Activated naive CD8-positive, alpha-beta T cell treated with anti-CD3 and anti-CD28 coated beads, Interleukin-2, amount 50 U/mL, for 16 hours (primary cell): Measurements from ENCODE around the gene WAPL.

Experiments
- DNase-seq: peaks from one replicate; pipeline ENCODE4 v3.0.0-alpha.2; 2020; ENCODE audit warnings: low read depth, low spot score

Gene WAPL

DNA sequence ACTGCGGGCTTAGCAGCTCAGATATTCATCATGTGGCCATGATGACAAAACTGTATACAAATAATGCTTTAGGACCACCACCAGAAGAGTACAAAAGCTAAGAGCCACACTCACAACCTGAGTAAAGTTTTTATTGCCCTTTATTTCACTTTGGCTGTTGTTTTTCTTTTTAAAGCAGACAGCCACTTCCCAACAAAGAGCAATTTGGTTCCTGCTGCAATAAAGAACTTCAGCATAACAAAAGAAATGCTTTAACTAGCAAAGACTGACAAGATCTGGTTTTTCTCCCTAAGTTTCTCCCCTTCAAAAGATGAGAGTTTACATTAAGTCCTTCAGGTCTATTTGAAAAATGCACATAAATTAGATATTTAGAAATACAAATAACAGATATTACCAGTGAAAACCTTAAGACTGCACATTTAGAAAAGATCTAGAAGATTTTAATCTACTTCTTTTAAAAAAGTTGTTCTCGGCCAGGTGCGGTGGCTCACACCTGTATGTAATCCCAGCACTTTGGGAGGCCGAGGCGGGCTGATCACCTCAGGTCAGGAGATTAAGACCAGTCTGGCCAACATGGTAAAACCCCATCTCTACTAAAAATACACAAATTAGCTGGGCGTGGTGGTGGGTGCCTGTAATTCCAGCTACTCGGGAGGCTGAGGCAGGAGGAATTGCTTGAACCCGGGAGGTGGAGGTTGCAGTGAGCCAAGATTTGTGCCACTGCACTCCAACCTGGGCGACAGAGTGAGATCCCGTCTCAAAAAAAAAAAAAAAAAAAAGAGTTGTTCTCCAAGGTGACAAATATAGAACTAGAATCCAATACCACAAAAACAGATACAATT is 59.4 kb downstream of the WAPL start:
- DNase-seq: no peak

DNA sequence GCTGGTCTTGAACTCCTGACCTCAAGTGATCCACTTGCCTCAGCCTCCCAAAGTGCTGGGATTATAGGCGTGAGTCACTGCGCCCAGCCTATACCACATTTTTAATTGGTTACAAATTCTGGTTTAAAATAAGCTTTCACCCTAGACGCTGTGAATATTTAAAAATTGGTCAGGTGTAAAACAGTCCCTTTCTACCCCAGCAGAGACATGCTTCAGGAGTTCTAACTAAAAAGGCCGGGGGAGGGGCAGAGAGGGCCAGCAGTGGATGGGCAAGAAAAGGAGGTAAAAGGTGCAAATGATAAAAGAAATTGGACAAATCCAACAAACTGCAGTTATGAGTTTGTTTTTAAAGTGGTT is 70.0 kb downstream of the WAPL start:
- DNase-seq: no peak

DNA sequence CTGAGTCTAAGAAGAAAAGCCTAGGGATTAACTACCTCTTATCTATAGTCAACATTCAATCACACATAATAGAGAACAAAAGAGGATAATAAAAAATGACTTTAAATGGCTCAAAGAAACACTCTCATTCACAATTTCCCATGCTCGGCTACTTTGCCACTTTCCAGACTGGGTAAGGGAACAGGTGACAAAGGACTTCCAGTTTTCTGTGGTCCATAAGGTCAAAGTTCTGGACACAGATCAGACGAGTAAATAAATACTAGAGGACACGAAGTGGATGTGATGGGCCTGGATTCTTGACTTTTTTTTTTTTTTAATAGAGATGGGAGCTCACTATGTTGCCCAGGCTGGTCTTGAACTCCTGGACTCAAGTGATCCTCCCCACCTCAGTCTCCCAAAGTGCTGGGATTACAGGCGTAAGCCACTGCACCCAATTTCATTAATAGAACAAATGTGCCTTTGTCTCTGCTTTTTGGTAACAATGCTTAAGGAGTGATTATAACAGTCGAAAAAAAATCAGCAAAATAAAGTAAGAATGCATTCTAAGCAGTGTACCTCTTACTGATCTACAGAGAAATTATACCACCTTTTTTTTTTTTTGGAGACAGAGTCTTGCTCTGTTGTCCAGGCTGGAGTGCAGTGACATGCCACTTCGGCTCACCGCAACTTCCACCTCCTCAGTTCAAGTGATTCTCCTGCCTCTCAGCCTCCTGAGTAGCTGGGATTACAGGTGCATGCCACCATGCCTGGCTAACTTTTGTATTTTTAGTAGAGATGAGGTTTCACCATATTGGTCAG is 70.6 kb downstream of the WAPL start:
- no peak for DNase-seq

DNA sequence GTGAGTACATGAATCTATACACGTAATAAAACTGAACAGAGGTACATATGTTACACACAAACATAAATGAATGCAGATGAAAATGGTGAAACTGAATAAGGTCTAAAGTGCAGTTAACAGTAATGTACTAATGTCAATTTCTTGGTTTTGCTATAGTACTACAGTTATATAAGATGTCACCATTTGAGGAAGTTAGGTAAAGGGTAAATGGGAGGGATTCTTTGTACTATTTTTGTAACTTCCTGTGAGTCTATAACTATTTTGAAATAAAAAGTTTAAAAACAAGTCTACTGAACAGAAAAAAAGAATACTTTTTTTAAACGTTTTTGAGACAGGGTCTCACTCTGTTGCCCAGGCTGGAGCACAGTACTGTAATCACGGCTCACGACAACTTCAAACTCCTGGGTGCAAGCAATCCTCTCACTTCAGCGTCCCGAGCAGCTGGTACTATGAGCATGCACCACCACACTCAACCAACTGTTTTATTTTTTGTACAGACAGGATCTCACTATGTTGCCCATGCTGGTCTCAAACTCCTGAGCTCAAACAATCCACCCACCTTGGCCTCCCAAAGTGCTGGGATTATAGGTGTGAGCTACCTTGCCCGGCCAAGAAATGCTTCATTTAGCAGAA is 71.5 kb downstream of the WAPL start:
- DNase-seq: no peak

DNA sequence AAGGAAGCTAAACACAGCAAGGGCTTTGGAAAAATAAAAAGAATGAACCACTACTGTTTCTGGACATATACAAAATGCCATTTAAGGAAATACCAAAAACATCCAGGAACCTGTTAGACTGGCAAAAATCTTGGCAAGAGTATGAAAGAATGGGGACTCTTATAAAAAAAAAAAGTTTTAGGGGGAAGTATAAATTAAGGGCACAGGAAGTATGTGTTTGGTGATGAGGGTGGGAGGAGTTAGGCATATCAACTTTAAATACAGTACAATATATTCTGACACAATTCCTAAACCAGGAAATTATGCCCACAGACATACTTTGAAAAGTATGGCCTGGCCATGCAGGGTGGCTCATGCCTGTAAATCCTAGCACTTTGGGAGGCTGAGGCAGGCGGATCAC is 74.2 kb downstream of the WAPL start:
- no peak for DNase-seq

DNA sequence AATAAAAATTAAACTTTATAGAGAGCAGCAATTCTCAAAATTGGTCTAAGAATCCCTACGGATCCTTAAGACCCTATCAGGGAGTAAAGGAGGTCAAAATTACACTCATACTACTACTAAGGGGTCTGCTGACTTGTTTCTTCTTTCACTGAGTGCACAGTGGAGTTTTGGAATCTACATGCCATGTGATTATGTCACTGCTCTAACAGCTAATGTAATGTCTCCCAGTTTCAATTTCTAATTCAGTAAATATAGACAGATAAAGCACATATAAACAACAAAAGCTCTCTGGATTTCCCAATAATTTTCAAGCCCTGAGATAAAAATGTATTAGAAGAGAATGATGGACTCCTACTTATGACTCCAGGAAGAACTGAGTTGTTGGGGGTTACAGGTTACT is 74.6 kb downstream of the WAPL start:
- no peak for DNase-seq

DNA sequence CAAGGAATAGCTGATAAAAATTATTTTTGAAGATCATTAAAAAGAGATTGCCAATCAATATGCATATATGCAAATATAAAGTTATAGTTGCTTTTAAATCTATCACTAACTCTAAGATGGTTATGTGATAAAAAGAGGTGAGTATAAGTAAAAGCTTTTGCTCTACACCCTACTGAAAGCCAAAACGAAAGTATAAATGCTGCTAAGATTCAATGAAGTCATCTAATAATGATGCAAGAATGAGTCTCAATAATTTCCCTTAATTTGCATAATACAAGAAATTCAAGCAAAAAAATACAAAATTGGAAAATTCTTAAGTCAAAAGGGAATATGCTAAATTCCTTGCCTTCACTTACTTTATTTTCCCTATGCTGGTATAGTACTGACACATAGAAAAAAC is 75.2 kb downstream of the WAPL start:
- DNase-seq: no peak

DNA sequence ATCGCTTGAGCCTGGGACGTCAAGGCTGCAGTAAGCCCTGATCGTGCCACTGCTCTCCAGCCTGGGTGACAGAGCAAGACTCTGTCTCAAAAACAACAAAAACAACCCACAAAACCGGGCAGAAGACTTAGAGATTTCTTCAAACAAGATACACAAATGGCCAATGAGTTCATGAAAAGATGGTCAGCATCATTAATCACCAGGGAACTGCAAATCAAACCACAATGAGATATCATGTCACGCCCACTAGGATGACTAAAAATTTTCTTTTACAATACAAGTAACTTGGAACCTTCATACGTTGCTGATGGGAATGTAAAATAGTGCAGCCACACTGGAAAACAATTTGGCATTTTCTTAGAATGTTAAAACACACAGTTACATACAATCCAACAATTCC is 77.7 kb downstream of the WAPL start:
- no peak for DNase-seq

DNA sequence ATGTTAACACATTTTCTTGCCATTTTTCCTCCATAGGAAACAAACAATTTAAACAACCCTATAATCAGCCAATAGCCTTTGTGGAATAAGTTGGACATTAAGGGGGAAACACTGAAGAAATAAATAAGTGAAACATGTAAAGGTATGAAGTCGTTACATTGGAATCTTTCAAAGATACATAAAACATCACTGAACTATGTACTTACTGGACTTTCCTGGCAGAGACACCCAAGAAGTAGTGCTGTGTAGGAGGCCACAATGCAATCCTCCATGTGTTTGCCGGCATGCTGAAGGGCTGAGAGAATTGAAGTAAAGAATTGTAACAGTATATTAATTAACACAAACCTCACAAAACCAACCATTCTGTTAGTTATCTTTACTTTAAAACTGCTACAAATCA is 78.5 kb downstream of the WAPL start:
- DNase-seq: no peak

DNA sequence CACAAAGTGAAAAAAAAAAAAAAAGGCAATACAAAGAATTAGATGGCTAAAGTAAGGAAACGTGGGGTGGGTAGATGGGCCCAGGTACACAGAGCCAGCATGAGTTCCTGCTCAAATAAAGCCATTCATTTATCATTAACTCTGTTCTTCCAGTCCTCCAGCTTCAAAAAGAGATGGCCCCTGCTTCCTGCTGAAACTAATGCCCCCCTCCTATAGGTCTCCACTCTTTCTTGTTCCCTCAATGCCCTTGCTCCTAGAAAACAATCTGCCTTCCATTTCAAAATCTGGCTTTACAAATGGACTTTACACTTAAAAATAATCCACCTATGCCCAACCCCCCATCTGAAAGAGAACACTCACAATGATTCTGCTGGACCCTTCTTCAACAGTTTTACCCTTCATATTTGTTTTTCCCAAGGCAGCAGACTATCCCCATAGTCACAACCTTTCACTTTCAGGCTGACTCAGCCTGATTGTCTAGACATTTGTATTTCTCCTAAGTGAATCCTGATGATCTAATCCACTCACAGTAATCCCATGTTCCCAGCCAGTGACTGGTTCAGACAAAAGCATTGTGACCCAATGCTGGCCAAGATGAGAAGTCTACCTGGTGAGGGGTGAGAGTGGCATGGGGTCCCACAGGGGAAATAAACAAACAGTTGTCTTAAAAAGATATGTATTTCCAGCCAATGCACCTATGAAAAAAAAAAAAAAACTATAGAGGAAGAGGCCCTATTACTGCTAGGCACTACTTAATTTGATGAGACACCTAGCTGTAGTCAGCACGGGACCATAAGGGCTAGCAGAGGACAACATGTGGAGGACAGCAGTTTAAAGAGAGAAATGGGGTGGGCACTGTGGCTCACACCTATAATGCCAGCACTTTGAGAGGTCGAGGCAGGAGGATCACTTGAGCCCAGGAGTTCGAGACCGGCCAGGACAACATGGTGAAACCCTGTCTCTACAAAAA is 80.4 kb downstream of the WAPL start:
- no peak for DNase-seq

DNA sequence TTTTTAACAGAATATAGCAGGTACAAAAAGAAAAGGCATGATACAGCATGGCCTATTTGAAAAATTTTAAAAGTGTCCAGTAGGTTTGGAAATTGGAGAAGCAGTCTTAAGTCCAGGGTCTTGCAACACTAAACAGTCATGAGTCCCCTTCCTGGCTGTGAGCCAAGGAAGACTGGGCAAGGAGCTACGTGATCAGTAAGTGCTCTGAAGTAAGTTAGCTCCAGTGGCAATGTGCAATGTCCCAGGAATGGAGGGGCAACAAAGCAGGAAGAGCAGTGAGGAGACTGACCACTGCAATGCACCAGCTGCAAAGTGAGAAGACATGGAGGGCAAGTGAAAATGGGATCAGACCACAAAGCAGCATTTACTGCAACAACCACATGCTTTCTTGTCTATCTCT is 82.0 kb downstream of the WAPL start:
- no peak for DNase-seq

DNA sequence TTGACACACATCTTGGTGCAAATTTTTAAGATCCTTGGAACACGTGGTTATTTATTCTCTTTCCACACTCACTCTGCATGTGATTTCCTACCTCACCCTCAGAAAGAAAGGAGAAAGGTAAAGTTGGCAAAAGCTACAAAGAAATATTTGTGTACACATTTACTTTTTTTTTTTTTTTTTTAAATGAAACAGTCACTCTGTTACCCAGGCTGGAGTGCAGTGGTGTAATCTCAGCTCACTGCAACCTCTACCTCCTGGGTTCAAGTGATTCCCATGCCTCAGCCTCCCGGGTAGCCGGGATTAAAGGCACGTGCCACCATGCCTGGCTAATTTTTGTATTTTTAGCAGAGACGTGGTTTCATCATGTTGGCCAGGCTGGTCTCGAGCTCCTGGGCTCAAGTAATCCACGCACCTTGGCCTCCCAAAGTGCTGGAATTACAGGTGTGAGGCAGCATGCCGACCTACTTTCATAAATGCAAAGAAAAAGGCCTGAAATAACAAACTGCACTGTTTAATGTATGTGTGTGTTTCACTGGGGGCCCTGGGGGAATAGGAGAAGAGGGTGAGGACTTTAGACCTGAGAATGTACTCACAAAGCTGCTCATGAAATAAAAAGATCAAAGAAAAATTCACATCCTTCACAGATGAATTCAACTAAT is 83.4 kb downstream of the WAPL start:
- DNase-seq: no peak

DNA sequence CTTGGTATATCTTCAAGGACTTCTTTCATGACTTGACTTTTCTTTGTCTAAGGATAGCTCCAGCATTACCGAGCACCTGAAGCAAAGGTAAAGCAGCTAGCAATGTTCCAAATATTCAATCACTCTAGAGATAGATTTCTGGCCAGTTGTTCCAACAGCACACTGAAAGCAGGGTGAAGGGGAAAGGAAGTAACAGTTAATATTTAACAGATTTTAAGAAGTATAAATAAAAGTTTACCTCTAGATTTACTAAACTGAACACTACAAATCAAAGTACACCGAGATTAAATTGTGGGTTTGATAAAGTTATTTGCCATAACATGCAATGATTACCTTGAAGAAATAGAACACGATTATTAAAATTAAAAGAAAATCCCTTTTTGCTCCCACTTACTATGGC is 84.1 kb downstream of the WAPL start:
- no peak for DNase-seq

DNA sequence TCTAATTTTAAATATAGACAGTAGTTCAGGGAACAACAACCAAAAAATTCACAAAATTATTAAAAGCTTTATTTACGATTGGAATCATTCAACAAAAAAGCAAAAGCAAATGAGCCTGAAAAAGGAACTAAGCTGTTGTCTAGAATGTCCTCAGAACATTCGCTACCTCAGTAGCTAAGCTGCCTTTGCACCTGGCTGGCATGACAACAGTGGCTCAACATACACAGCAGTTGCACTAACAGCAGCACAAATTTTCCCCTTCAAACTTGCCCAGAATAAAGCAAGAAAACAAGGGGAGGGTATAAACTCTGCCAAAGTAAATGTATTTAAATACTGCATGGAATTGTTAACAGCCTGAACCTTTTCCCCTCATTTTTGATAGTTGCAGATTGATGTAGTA is 84.6 kb downstream of the WAPL start:
- DNase-seq: no peak

DNA sequence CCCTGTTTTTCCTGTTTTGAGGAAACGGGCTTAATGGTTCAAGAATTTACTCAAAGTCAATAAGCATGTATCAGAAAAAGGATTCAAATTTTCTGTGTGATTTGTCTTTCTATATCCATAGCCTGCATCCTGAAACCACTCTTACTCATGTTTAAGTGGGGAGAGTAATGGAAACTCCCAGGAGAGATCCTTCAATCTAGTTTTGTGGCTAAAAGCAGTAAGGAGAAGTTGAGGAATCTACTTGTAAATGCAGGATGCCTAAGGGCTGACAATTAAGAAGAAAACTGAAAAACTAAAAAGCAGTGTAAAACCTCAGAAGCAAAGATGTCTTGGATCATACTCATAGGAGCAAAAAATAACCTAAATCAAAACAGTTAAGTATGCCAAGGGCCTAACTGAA is 86.9 kb downstream of the WAPL start:
- no peak for DNase-seq

DNA sequence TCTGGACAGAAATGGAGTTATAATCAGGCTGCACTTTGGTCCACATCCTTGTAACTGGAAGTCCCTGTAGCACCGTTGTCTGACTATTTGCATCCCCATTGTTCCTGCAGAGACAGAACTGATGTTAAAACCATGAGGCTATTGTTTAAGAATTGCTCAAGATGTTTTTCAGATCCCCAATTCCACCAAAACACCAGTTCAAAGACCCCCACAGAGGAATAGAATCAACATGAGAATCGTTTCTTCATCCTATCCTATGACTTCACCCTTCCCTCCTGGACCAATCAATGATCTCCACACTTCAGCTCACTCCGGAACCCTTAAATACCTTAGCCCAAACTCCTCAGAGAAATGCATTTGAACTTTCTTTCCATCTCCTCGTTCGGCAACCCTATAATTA is 97.9 kb downstream of the WAPL start:
- DNase-seq: no peak

DNA sequence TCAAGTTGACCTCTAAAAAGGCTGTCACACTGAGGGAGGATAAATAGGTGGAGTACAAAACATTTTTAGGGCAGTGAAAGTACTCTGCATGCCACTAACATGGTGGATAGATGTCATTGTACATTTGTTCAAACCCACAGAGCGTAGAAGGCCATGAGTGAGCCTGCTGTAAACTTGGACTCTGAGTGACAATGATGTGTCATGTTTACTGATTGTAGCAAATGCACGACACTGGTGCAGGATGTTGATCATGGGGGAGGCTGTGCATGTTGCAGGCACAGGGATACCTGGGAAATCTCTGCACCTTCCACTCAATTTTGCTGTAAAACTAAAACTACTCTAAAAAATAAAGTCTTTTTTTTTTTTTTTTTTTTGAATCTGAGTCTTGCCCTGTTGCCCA is 102.5 kb downstream of the WAPL start:
- DNase-seq: no peak

DNA sequence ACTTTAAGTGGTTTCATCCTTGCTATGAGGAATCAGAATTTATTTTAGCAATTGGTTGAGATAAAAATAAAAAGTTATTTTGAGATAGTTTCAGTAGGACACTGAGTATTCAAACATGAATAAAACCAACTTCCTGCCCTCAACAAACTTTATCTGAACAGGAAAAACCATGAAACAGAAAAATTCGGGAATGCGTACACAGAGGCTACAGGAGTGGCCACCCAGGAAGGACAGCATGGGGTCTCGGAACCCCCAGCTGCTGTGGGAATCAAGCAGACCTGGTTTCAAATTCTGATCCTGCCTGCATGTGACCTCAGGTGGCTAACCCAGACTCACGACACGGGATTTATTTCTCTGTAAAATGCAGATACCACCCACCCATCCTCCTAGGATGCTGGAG is 106.0 kb downstream of the WAPL start:
- DNase-seq: no peak

DNA sequence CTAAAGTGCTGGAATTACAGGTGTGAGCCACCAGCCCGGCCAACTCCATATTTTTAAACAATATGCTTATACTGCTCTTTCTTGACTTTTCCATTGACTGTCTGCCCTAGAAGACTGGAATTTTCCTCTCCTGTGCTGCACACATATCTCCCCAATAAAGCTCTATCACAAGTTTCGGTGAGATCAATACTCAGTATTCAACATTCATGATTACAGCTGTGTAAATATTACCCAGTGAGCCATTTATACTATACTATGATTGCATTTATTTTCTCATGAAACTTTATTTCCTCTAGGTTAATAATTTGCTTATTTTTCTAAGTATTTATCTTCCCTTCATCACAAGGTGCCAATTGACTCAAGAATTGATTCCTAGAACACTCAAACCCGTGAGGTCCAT is 106.5 kb downstream of the WAPL start:
- no peak for DNase-seq

DNA sequence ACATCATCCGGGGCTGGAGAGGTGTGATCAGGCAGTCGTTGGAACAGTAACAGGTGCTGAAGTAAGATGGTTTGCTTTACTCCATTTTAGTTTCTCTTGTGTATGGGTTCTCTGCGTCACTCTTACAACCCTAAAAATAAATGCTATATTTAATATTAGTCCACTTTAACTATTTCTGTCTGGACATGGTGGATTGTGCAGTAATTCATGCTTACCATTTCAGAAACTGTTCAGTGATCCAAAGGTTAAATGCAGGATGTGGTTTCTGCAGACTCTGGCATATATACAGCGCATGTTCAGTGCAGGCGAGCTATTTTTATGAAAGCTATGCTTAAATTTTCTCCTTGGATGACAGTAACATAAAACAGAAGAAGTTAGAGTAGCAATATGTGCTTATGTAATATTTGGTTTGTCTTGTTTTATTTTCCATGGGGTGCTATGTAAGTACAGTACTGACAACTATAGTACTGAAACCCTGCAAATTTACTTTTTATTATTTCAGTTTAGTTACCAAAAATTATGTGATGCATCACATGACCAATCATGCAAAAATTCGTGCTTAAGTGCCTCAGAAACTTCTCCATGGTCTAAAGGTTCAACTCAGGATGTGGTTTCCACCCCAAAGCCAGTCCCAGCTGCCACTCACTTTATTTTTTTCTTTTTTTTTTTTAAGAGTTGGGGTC is 108.4 kb downstream of the WAPL start:
- no peak for DNase-seq
